CD4-positive, CD25-positive, alpha-beta regulatory T cell (primary cell): ENCODE data around the gene PIGS. TPM values are rescaled to one million over a fixed set of nuclear protein-coding genes. Genes with fewer than 3 reads are reported as not detected.

Experiments used
- ATAC-seq, 2 donors: fragments of 150-1000 bp; cut with Tn5 transposase; one replicate each; pipeline ENCODE4 v1.10.0; 2021; ENCODE audit warnings: low read depth in 2 of 2, moderate number of reproducible peaks in 2 of 2, moderate library complexity in 1 of 2
- DNase-seq, 3 donors: peaks; one replicate each; pipeline versions ENCODE4 v3.0.0 to v3.0.0-alpha.2; 2012 to 2022; ENCODE audit warnings: mixed read lengths in 1 of 3
- H3K27ac ChIP-seq: one replicate; pipeline ENCODE4 v1.7.0; 2013; ENCODE audit warnings: mild to moderate bottlenecking, low read length; ENCODE audit not compliant: insufficient read depth, poor library complexity, severe bottlenecking
- H3K27me3 ChIP-seq: one replicate; pipeline ENCODE4 v1.7.0; 2013; ENCODE audit warnings: low read length; ENCODE audit not compliant: control insufficient read depth, insufficient read depth
- H3K36me3 ChIP-seq: one replicate; pipeline ENCODE4 v1.7.0; 2013; ENCODE audit warnings: mild to moderate bottlenecking, low read length, moderate library complexity; ENCODE audit not compliant: control insufficient read depth, insufficient read depth
- H3K4me1 ChIP-seq: 2 replicates; pipeline ENCODE4 v1.7.0; 2013; ENCODE audit warnings: mild to moderate bottlenecking, low read length; ENCODE audit not compliant: insufficient read depth, control insufficient read depth, poor library complexity, severe bottlenecking
- H3K4me3 ChIP-seq: one replicate; pipeline ENCODE4 v1.7.0; 2013; ENCODE audit warnings: low read depth, mild to moderate bottlenecking, low read length, moderate library complexity
- H3K9me3 ChIP-seq, 2 experiments: 1 replicate in 1 of 2; 2 replicates in 1 of 2; pipeline ENCODE4 v1.7.0; 2013; ENCODE audit warnings: low read length in 2 of 2, mild to moderate bottlenecking in 1 of 2, moderate library complexity in 1 of 2; ENCODE audit not compliant: control insufficient read depth in 2 of 2
- H3K27ac Mint-ChIP-seq, 3 donors: one replicate each; pipeline ENCODE4 v1.8.0; 2020 to 2022; ENCODE audit warnings: mild to moderate bottlenecking in 3 of 3, mixed read lengths in 3 of 3, moderate library complexity in 2 of 3
- H3K27me3 Mint-ChIP-seq: one replicate; pipeline ENCODE4 v1.8.0; 2022; ENCODE audit warnings: mild to moderate bottlenecking, mixed read lengths
- H3K36me3 Mint-ChIP-seq: one replicate; pipeline ENCODE4 v1.8.0; 2020; ENCODE audit warnings: mixed read lengths
- H3K4me1 Mint-ChIP-seq, 4 donors: one replicate each; pipeline ENCODE4 v1.8.0; 2020 to 2022; ENCODE audit warnings: mixed read lengths in 4 of 4, mild to moderate bottlenecking in 1 of 4
- H3K4me3 Mint-ChIP-seq, 4 donors: one replicate each; pipeline ENCODE4 v1.8.0; 2020 to 2022; ENCODE audit warnings: mild to moderate bottlenecking in 4 of 4, mixed read lengths in 4 of 4, moderate library complexity in 3 of 4
- H3K9me3 Mint-ChIP-seq, 7 donors: one replicate each; pipeline ENCODE4 v1.8.0; 2020 to 2022; ENCODE audit warnings: mixed read lengths in 7 of 7, mild to moderate bottlenecking in 3 of 7, moderate library complexity in 2 of 7
- polyA plus RNA-seq, 4 donors: library from polyadenylated mRNA; unstranded; fragments of 300-500 nt; fragmentation: Illumina TruSeq; gene quantifications; one replicate each; pipeline ENCODE4 v1.2.3, GENCODE V29; 2021
- total RNA-seq: library from RNA; stranded (reverse); gene quantifications from one replicate; pipeline ENCODE4 v1.2.3, GENCODE V29; 2022

The PIGS gene
- total and polyA plus RNA-seq, 5 donors from 2014 or later = 53.3 to 82.6 (median 67.1) TPM

GRCh38 chr17:28572259-28573039 lies 1.1 kb upstream of the PIGS start:
- peaks cover 53% of the 10 kb centered on the region for H3K4me1 ChIP-seq
- Mint-ChIP-seq H3K4me1 (peaks cover 20 to 87% (median 57%) of the 10 kb centered on the region in 4 donors), H3K36me3 (peaks cover 8% of the 10 kb centered on the region), H3K27ac (peak overlapping the region; percentile 87 to 97 (median 95)), H3K9me3 (peaks cover 0 to 1% (median 0%) of the 10 kb centered on the region in 7 donors), H3K27me3 (no peaks in the 10 kb centered on the region), H3K4me3 (peak overlapping the region; percentile 92 to 99 (median 98))
- H3K27ac ChIP-seq = peak overlapping the region; percentile 84
- H3K36me3 ChIP-seq = no peaks in the 10 kb centered on the region
- H3K9me3 ChIP-seq = no peaks in the 10 kb centered on the region
- peak overlapping the region; percentile 96 for H3K4me3 ChIP-seq
- DNase-seq (peak in 1 of 3 donors; percentile 44), ATAC-seq (no peak)
- H3K27me3 ChIP-seq = no peaks in the 10 kb centered on the region

GRCh38 chr17:28570716-28571360 lies 486 bp downstream of the PIGS start:
- Histone ChIP-seq H3K36me3 (peaks cover 7% of the 10 kb centered on the region), H3K4me3 (peak overlapping the region; percentile 96), H3K27ac (peak overlapping the region; percentile 84), H3K27me3 (no peaks in the 10 kb centered on the region), H3K9me3 (no peaks in the 10 kb centered on the region), H3K4me1 (peaks cover 43% of the 10 kb centered on the region)
- Mint-ChIP-seq H3K27ac (peak overlapping the region; percentile 93 to 97 (median 95)), H3K4me3 (peak overlapping the region; percentile 92 to 99 (median 98)), H3K27me3 (no peaks in the 10 kb centered on the region), H3K4me1 (peaks cover 20 to 78% (median 51%) of the 10 kb centered on the region in 4 donors), H3K36me3 (peaks cover 12% of the 10 kb centered on the region), H3K9me3 (peaks cover 0 to 1% (median 0%) of the 10 kb centered on the region in 7 donors)
- ATAC-seq (peak; percentile 32 to 39), DNase-seq (peak; percentile 51 to 65 (median 51))

- Histone ChIP-seq H3K4me1 (peaks cover 41% of the 10 kb centered on the region), H3K9me3 (no peaks in the 10 kb centered on the region), H3K36me3 (peaks cover 7% of the 10 kb centered on the region), H3K4me3 (peak overlapping the region; percentile 69), H3K27me3 (no peaks in the 10 kb centered on the region), H3K27ac (no peak overlapping the region)
- DNase-seq (no peak), ATAC-seq (no peak)
- peaks cover 0 to 1% (median 0%) of the 10 kb centered on the region in 7 donors for H3K9me3 Mint-ChIP-seq
- H3K27ac Mint-ChIP-seq = peak overlapping the region; percentile 37 to 97 (median 76)
- H3K4me1 Mint-ChIP-seq = peaks cover 27 to 76% (median 55%) of the 10 kb centered on the region in 4 donors
- no peaks in the 10 kb centered on the region for H3K27me3 Mint-ChIP-seq
- H3K36me3 Mint-ChIP-seq = peaks cover 16% of the 10 kb centered on the region
- H3K4me3 Mint-ChIP-seq = peak overlapping the region; percentile 92 to 99 (median 98)
These were observed 1.9 kb downstream of the PIGS start for GRCh38 chr17:28569446-28569845.

GRCh38 chr17:28567604-28568003 lies 3.7 kb downstream of the PIGS start:
- peaks cover 0 to 1% (median 0%) of the 10 kb centered on the region in 7 donors for H3K9me3 Mint-ChIP-seq
- peak overlapping the region; percentile 2 to 80 (median 30) for H3K4me3 Mint-ChIP-seq
- Histone ChIP-seq H3K9me3 (no peaks in the 10 kb centered on the region), H3K4me3 (peak overlapping the region; percentile 10), H3K27me3 (no peaks in the 10 kb centered on the region), H3K27ac (no peak overlapping the region), H3K4me1 (peaks cover 36% of the 10 kb centered on the region), H3K36me3 (peaks cover 17% of the 10 kb centered on the region)
- H3K36me3 Mint-ChIP-seq = peaks cover 18% of the 10 kb centered on the region
- DNase-seq (no peak), ATAC-seq (no peak)
- no peaks in the 10 kb centered on the region for H3K27me3 Mint-ChIP-seq
- peak overlapping the region in 2 of 3 donors; percentile 22 to 68 for H3K27ac Mint-ChIP-seq
- peaks cover 27 to 62% (median 44%) of the 10 kb centered on the region in 4 donors for H3K4me1 Mint-ChIP-seq

GRCh38 chr17:28563475-28563874 lies 7.8 kb downstream of the PIGS start:
- peaks cover 2% of the 10 kb centered on the region for H3K4me1 ChIP-seq
- peaks cover 16 to 29% (median 23%) of the 10 kb centered on the region in 4 donors for H3K4me1 Mint-ChIP-seq
- no peaks in the 10 kb centered on the region for H3K9me3 ChIP-seq
- no peak overlapping the region for H3K27ac Mint-ChIP-seq
- ATAC-seq = no peak
- H3K9me3 Mint-ChIP-seq = no peaks in the 10 kb centered on the region
- no peaks in the 10 kb centered on the region for H3K27me3 ChIP-seq
- no peak overlapping the region for H3K27ac ChIP-seq
- peaks cover 38% of the 10 kb centered on the region for H3K36me3 Mint-ChIP-seq
- no peak overlapping the region for H3K4me3 Mint-ChIP-seq
- no peak overlapping the region for H3K4me3 ChIP-seq
- DNase-seq = no peak
- H3K36me3 ChIP-seq = peaks cover 43% of the 10 kb centered on the region
- no peaks in the 10 kb centered on the region for H3K27me3 Mint-ChIP-seq

GRCh38 chr17:28555022-28555421 lies 16.3 kb downstream of the PIGS start:
- peak overlapping the region in 1 of 4 donors; percentile 90 for H3K4me3 Mint-ChIP-seq
- H3K27me3 Mint-ChIP-seq = no peaks in the 10 kb centered on the region
- H3K4me1 Mint-ChIP-seq = peaks cover 8 to 27% (median 22%) of the 10 kb centered on the region in 4 donors

GRCh38 chr17:28554565-28554964 lies 16.8 kb downstream of the PIGS start:
- Mint-ChIP-seq H3K27me3 (no peaks in the 10 kb centered on the region), H3K4me3 (peak overlapping the region in 2 of 4 donors; percentile 62 to 90), H3K4me1 (peaks cover 8 to 31% (median 25%) of the 10 kb centered on the region in 4 donors), H3K36me3 (peaks cover 45% of the 10 kb centered on the region), H3K9me3 (no peaks in the 10 kb centered on the region), H3K27ac (no peak overlapping the region)
- no peak for DNase-seq
- no peak overlapping the region for H3K4me3 ChIP-seq
- ATAC-seq = no peak
- peaks cover 35% of the 10 kb centered on the region for H3K4me1 ChIP-seq
- H3K36me3 ChIP-seq = peaks cover 59% of the 10 kb centered on the region
- no peaks in the 10 kb centered on the region for H3K9me3 ChIP-seq
- no peaks in the 10 kb centered on the region for H3K27me3 ChIP-seq
- no peak overlapping the region for H3K27ac ChIP-seq

More at GRCh38 chr17:28555022-28555421, 16.3 kb downstream of the PIGS start:
- ATAC-seq (no peak), DNase-seq (no peak)
- no peaks in the 10 kb centered on the region for H3K27me3 ChIP-seq
- no peak overlapping the region for H3K27ac ChIP-seq
- Mint-ChIP-seq H3K27ac (peak overlapping the region in 1 of 3 donors; percentile 79), H3K9me3 (no peaks in the 10 kb centered on the region), H3K36me3 (peaks cover 50% of the 10 kb centered on the region)
- no peaks in the 10 kb centered on the region for H3K9me3 ChIP-seq
- peaks cover 63% of the 10 kb centered on the region for H3K36me3 ChIP-seq
- H3K4me1 ChIP-seq = peaks cover 30% of the 10 kb centered on the region
- no peak overlapping the region for H3K4me3 ChIP-seq
